Activated effector memory CD4-positive, alpha-beta T cell treated with Interleukin-2 at 50 U/mL for 16 hours (primary cell): Measurements from ENCODE around the gene WNT7A.

Source experiments
- DNase-seq: peaks from one replicate; pipeline ENCODE4 v3.0.0-alpha.2; 2020

Gene WNT7A

GRCh38 chr3:13767896-13768295, 112.0 kb downstream of the WNT7A start:
- no peak for DNase-seq

GRCh38 chr3:13767030-13767429, 112.8 kb downstream of the WNT7A start:
- DNase-seq = no peak
